Epithelial cell of proximal tubule (primary cell): ENCODE results near the gene VIT. TPM values are rescaled to one million over a fixed set of nuclear protein-coding genes. Genes with fewer than 3 reads are reported as not detected.
"Not testable (repeated sequence)": the region's sequence is repeated elsewhere in the genome, so short reads cannot be mapped to it uniquely, and the experiment has no call there.

Experiments
- DNase-seq: peaks from one replicate; pipeline ENCODE4 v3.0.0-alpha.2; 2011; ENCODE audit warnings: low read depth
- H3K4me3 ChIP-seq: 2 replicates; pipeline ENCODE4 v1.5.1; 2011; ENCODE audit warnings: low read depth, mild to moderate bottlenecking, low read length
- CTCF ChIP-seq: conservative IDR thresholded peaks from 2 replicates; pipeline ENCODE4 v1.5.1; 2012; ENCODE audit warnings: low read depth, mild to moderate bottlenecking, low read length
- total RNA-seq: library from RNA; depleted of rRNA; stranded (reverse); fragments of >200 nt; gene quantifications from 2 replicates; pipeline ENCODE4 v1.2.3, GENCODE V29; 2015

VIT gene
- total RNA-seq, 1 donor from 2014 or later, result not detected

GRCh38 chr2:36824273-36824672, 127.8 kb downstream of the VIT start:
- no peak for TF ChIP-seq CTCF

GRCh38 chr2:36824683-36825082, 128.2 kb downstream of the VIT start:
- DNase-seq, result not testable (repeated sequence)

More at GRCh38 chr2:36824273-36824672, 127.8 kb downstream of the VIT start:
- no peak overlapping the region for H3K4me3 ChIP-seq
- no peak for DNase-seq

DNA sequence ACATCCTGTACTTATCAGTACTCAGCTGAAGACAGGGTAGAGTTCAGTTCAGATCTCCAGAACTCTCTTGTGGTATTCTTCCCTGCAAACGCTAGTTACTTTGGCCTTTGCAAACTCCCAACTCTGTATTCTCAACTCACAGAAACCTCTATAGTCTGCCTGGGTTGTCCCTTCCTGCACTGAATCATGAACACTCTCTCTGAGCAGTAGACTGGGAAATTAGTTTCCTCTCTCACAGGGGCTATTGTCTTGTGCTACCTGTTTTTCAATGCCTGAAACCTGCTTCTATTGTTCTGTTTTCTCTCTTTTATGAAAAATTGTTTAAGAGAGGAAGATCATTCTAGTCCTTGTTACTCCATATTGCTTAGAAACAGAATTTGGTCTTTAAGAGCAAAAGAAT, 134.7 kb downstream of the VIT start:
- no peak overlapping the region for H3K4me3 ChIP-seq
- no peak for TF ChIP-seq CTCF
- no peak for DNase-seq

More at GRCh38 chr2:36824683-36825082, 128.2 kb downstream of the VIT start:
- H3K4me3 ChIP-seq, result not testable (repeated sequence)

GRCh38 chr2:36834203-36834602, 137.7 kb downstream of the VIT start:
- no peak overlapping the region for H3K4me3 ChIP-seq
- TF ChIP-seq CTCF, result no peak

GRCh38 chr2:36834731-36835524, 138.4 kb downstream of the VIT start:
- no peak for DNase-seq
- TF ChIP-seq CTCF, result no peak
- no peak overlapping the region for H3K4me3 ChIP-seq

More at GRCh38 chr2:36834203-36834602, 137.7 kb downstream of the VIT start:
- DNase-seq, result no peak

- no peak for TF ChIP-seq CTCF
- no peak for DNase-seq
- H3K4me3 ChIP-seq, result no peak overlapping the region
Observed at GRCh38 chr2:36839976-36840617, 143.6 kb downstream of the VIT start.

- no peak overlapping the region for H3K4me3 ChIP-seq
- DNase-seq, result no peak
- no peak for TF ChIP-seq CTCF
Observed at GRCh38 chr2:36843838-36844237, 147.3 kb downstream of the VIT start.
